ENCODE data around the gene COL3A1. TPM values are rescaled to one million over a fixed set of nuclear protein-coding genes. Genes with fewer than 3 reads are reported as not detected.

The COL3A1 gene
- total and polyA plus RNA-seq, 2 donors (not counting 3 experiments of a cell fraction or from before 2014, with no cell fraction given): 2.3 to 8.7 TPM

GRCh38 chr2:188937228-188938220 lies 36.6 kb upstream of the COL3A1 start:
- intact Hi-C loops (cut with micrococcal nuclease): no loop called here
- ChIA-PET POLR2A (no interaction called here), CTCF (no interaction called here)
- no peak overlapping the region for H3K4me3 ChIP-seq (replicated peaks in 1 of 3; ENCODE audit: insufficient read depth in 1 of 3, low read depth in 1 of 3, low read length in 3 of 3)
- no peak for FAIRE-seq
- H2AFZ ChIP-seq (ENCODE audit: low read depth, low read length): no peak overlapping the region
- no peaks in the 10 kb centered on the region for H4K20me1 ChIP-seq (replicated peaks; ENCODE audit: control insufficient read depth, extremely low read depth, insufficient read depth, low read length)
- dilution Hi-C loops (cut with MboI; ENCODE audit: extremely low pct_ligation_motif_present, low sequenced_read_pairs): no loop called here
- peaks cover 5% of the 10 kb centered on the region for H3K4me1 ChIP-seq (ENCODE audit: control insufficient read depth, extremely low read depth, insufficient read depth, low read length)
- H3K9me1 ChIP-seq (replicated peaks; ENCODE audit: control insufficient read depth, extremely low read depth, insufficient read depth, low read length): no peaks in the 10 kb centered on the region
- H3K4me2 ChIP-seq (ENCODE audit: insufficient read depth, low read length): no peak overlapping the region
- H3K27ac ChIP-seq (ENCODE audit: insufficient read depth, low read depth, low read length): no peak overlapping the region
- BruUV-seq (replicated peaks): no TSS peak
- H3K9ac ChIP-seq (replicated peaks; ENCODE audit: extremely low read depth, insufficient read depth, low read length): no peak overlapping the region
- DNase-seq (ENCODE audit: low read depth, low spot score): peak; percentile 72
- no peaks in the 10 kb centered on the region for H3K36me3 ChIP-seq (ENCODE audit: control insufficient read depth in 2 of 2, extremely low read depth in 1 of 2, insufficient read depth in 2 of 2, low read length in 2 of 2)
- H3K9me3 ChIP-seq (replicated peaks; ENCODE audit: control insufficient read depth, insufficient read depth, low read length): no peaks in the 10 kb centered on the region
- no peaks in the 10 kb centered on the region for H3K79me2 ChIP-seq (ENCODE audit: control insufficient read depth, insufficient read depth, low read length)
- no peaks in the 10 kb centered on the region for H3K27me3 ChIP-seq (ENCODE audit: control insufficient read depth in 2 of 2, insufficient read depth in 2 of 2, low read length in 2 of 2)
- TF ChIP-seq JUN (IDR thresholded peaks at IDR 0.05; ENCODE audit: borderline replicate concordance, insufficient read depth, insufficient read length, low read depth) (no peak), EZH2 (IDR thresholded peaks at IDR 0.05; ENCODE audit: borderline replicate concordance, low read depth, low read length, severe bottlenecking) (no peak), MYC (IDR thresholded peaks at IDR 0.05; ENCODE audit: low read depth, low read length) (no peak), FOS (IDR thresholded peaks at IDR 0.05; ENCODE audit: borderline replicate concordance, insufficient read depth, low read length) (no peak), GATA2 (IDR thresholded peaks at IDR 0.05; ENCODE audit: insufficient read depth, insufficient read length, low read depth, low read length) (no peak), POLR2A (IDR thresholded peaks at IDR 0.05; ENCODE audit: low read depth, low read length) (no peak)
- TF ChIP-seq, protein P1, sequence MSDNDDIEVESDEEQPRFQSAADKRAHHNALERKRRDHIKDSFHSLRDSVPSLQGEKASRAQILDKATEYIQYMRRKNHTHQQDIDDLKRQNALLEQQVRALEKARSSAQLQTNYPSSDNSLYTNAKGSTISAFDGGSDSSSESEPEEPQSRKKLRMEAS (IDR thresholded peaks at IDR 0.05; ENCODE audit: insufficient read depth, insufficient read length): no peak
- TF ChIP-seq, protein P2, sequence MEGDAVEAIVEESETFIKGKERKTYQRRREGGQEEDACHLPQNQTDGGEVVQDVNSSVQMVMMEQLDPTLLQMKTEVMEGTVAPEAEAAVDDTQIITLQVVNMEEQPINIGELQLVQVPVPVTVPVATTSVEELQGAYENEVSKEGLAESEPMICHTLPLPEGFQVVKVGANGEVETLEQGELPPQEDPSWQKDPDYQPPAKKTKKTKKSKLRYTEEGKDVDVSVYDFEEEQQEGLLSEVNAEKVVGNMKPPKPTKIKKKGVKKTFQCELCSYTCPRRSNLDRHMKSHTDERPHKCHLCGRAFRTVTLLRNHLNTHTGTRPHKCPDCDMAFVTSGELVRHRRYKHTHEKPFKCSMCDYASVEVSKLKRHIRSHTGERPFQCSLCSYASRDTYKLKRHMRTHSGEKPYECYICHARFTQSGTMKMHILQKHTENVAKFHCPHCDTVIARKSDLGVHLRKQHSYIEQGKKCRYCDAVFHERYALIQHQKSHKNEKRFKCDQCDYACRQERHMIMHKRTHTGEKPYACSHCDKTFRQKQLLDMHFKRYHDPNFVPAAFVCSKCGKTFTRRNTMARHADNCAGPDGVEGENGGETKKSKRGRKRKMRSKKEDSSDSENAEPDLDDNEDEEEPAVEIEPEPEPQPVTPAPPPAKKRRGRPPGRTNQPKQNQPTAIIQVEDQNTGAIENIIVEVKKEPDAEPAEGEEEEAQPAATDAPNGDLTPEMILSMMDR (IDR thresholded peaks at IDR 0.05; ENCODE audit: extremely low read depth in 1 of 2, insufficient read depth in 1 of 2, low read depth in 1 of 2, low read length in 2 of 2): no peak

All from endothelial cell of umbilical vein (primary cell).